ENCODE data around the gene TPM1. TPM values are rescaled to one million over a fixed set of nuclear protein-coding genes. Genes with fewer than 3 reads are reported as not detected.

The TPM1 gene
- total RNA-seq, 1 donor from 2014 or later = 229 TPM

GRCh38 chr15:62997441-62997840 lies 45.1 kb upstream of the TPM1 start:
- no peaks in the 10 kb centered on the region for H3K9me3 ChIP-seq
- TF ChIP-seq CTCF (IDR thresholded peaks at IDR 0.05) = no peak
- H3K36me3 ChIP-seq = no peaks in the 10 kb centered on the region
- no peak for DNase-seq
- ATAC-seq = no peak
- no peaks in the 10 kb centered on the region for H3K4me1 ChIP-seq
- intact Hi-C loops (cut with DNase I) = no loop called here
- no peak overlapping the region for H3K4me3 ChIP-seq
- no peak overlapping the region for H3K27ac ChIP-seq
- no peaks in the 10 kb centered on the region for H3K27me3 ChIP-seq

- Histone ChIP-seq H3K36me3 (no peaks in the 10 kb centered on the region), H3K27me3 (no peaks in the 10 kb centered on the region), H3K27ac (no peak overlapping the region), H3K4me1 (no peaks in the 10 kb centered on the region), H3K9me3 (no peaks in the 10 kb centered on the region), H3K4me3 (no peak overlapping the region)
- no peak for TF ChIP-seq CTCF (IDR thresholded peaks at IDR 0.05)
- intact Hi-C loops (cut with DNase I) = no loop called here
- DNase-seq = no peak
- no peak for ATAC-seq
Observed at GRCh38 chr15:62998262-62998890, 44.2 kb upstream of the TPM1 start.

- H3K4me3 ChIP-seq = no peak overlapping the region
- no peaks in the 10 kb centered on the region for H3K27me3 ChIP-seq
- DNase-seq (no peak), ATAC-seq (no peak)
- no peak overlapping the region for H3K27ac ChIP-seq
- no peaks in the 10 kb centered on the region for H3K9me3 ChIP-seq
- intact Hi-C loops (cut with DNase I) = no loop called here
- no peaks in the 10 kb centered on the region for H3K4me1 ChIP-seq
- no peak for TF ChIP-seq CTCF (IDR thresholded peaks at IDR 0.05)
- no peaks in the 10 kb centered on the region for H3K36me3 ChIP-seq
Observed at GRCh38 chr15:62999178-62999577, 43.4 kb upstream of the TPM1 start.

- no peak overlapping the region for H3K27ac ChIP-seq
- no peaks in the 10 kb centered on the region for H3K4me1 ChIP-seq
- ATAC-seq (no peak), DNase-seq (no peak)
- H3K9me3 ChIP-seq = no peaks in the 10 kb centered on the region
- no peak overlapping the region for H3K4me3 ChIP-seq
- intact Hi-C loops (cut with DNase I) = no loop called here
- no peaks in the 10 kb centered on the region for H3K36me3 ChIP-seq
- no peak for TF ChIP-seq CTCF (IDR thresholded peaks at IDR 0.05)
- H3K27me3 ChIP-seq = no peaks in the 10 kb centered on the region
Observed at GRCh38 chr15:62999923-63000561, 42.5 kb upstream of the TPM1 start.

DNA sequence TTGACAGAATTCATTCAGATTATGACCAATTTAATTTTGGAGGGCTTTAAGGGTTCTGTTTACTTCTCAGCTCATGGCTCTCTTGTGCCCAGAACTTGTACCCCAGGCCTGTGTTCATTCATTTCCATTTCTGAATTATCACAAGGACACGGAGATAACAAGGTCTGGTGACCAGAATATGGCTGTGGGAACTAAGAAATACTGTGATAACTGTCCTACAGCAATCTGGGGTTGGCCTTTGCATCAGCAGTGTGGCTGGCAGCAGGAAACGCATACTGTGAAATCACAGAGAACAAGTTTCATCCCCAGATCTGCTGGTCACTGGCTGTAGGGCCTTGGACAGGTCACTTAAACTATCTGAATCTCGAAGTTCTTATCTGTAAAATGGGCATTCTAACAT lies 41.8 kb upstream of the TPM1 start:
- Histone ChIP-seq H3K27me3 (no peaks in the 10 kb centered on the region), H3K27ac (no peak overlapping the region), H3K4me1 (no peaks in the 10 kb centered on the region), H3K4me3 (no peak overlapping the region), H3K9me3 (no peaks in the 10 kb centered on the region), H3K36me3 (no peaks in the 10 kb centered on the region)
- intact Hi-C loops (cut with DNase I) = no loop called here
- DNase-seq = no peak
- TF ChIP-seq CTCF (IDR thresholded peaks at IDR 0.05) = no peak
- ATAC-seq = no peak

All from upper lobe of right lung (tissue), 1 donor.